A549 (cell line): Measurements from ENCODE around the gene MOB1A.

ENCODE experiments used
- CTCF ChIP-seq: fragments of >200 bp; sonication (Bioruptor Twin); formaldehyde crosslinking; IDR thresholded peaks from 3 replicates; pipeline ENCODE4 v1.5.1; 2016
- MAX ChIP-seq: IDR thresholded peaks from 2 replicates; pipeline ENCODE4 v1.6.1; 2012
- MYC ChIP-seq: IDR thresholded peaks from 2 replicates; pipeline ENCODE4 v1.6.1; 2012; ENCODE audit warnings: mild to moderate bottlenecking, inconsistent platforms, low read length, improper control_type of control experiment, borderline replicate concordance
- POLR2A ChIP-seq: IDR thresholded peaks from 2 replicates; pipeline ENCODE4 v1.6.1; 2012; ENCODE audit warnings: mild to moderate bottlenecking, low read length
- SMC3 ChIP-seq: fragments of >200 bp; sonication (Bioruptor Twin); formaldehyde crosslinking; IDR thresholded peaks from 3 replicates; pipeline ENCODE4 v1.6.1; 2018; ENCODE audit warnings: inconsistent platforms
- SREBF2 ChIP-seq: fragments of 450-650 bp; IDR thresholded peaks from 2 replicates; pipeline ENCODE4 v1.6.1; 2014; ENCODE audit warnings: mild to moderate bottlenecking, moderate library complexity
- TF ChIP-seq, protein P1 (sequence below): IDR thresholded peaks from 2 replicates; pipeline ENCODE4 v1.6.1; 2012

GRCh38 chr2:74204436-74204835 lies 25.8 kb upstream of the MOB1A start:
- TF ChIP-seq CTCF = no peak
- TF ChIP-seq SMC3 = no peak
- no peak for TF ChIP-seq SREBF2
- TF ChIP-seq POLR2A = no peak
- TF ChIP-seq MAX = no peak
- TF ChIP-seq, protein P1, sequence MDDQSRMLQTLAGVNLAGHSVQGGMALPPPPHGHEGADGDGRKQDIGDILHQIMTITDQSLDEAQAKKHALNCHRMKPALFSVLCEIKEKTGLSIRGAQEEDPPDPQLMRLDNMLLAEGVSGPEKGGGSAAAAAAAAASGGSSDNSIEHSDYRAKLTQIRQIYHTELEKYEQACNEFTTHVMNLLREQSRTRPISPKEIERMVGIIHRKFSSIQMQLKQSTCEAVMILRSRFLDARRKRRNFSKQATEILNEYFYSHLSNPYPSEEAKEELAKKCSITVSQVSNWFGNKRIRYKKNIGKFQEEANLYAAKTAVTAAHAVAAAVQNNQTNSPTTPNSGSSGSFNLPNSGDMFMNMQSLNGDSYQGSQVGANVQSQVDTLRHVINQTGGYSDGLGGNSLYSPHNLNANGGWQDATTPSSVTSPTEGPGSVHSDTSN = no peak
- no peak for TF ChIP-seq MYC
